NCI-H2227 (cell line): ENCODE data around the gene EEF2K.
"Not testable (repeated sequence)": the region's sequence is repeated elsewhere in the genome, so short reads cannot be mapped to it uniquely, and the experiment has no call there.

Experiments used
- DNase-seq: peaks from one replicate; lab custom pipeline; 2025; ENCODE audit not compliant: unreplicated experiment; lab: John Stamatoyannopoulos, UW

The EEF2K gene

GRCh38 chr16:22189473-22190080 lies 16.5 kb upstream of the EEF2K start:
- peak; percentile 49 for DNase-seq

- peak; percentile 100 for DNase-seq
Observed at GRCh38 chr16:22190081-22190775, 15.8 kb upstream of the EEF2K start.

GRCh38 chr16:22190776-22191531 lies 15.1 kb upstream of the EEF2K start:
- DNase-seq, result peak; percentile 100

- DNase-seq, result peak; percentile 39
Observed at GRCh38 chr16:22191532-22192260, 14.4 kb upstream of the EEF2K start.

- peak; percentile 66 for DNase-seq
Observed at GRCh38 chr16:22192261-22193062, 13.6 kb upstream of the EEF2K start.

- DNase-seq, result no peak
Observed at GRCh38 chr16:22193063-22193411, 13.0 kb upstream of the EEF2K start.

- DNase-seq, result no peak
Observed at GRCh38 chr16:22194707-22195444, 11.2 kb upstream of the EEF2K start.

- DNase-seq, result no peak
Observed at GRCh38 chr16:22195445-22195694, 10.7 kb upstream of the EEF2K start.

- DNase-seq, result peak; percentile 94
Observed at GRCh38 chr16:22195695-22196558, 10.2 kb upstream of the EEF2K start.

GRCh38 chr16:22196559-22197168 lies 9.4 kb upstream of the EEF2K start:
- DNase-seq, result not testable (repeated sequence)

- no peak for DNase-seq
Observed at GRCh38 chr16:22198547-22199293, 7.4 kb upstream of the EEF2K start.

GRCh38 chr16:22202261-22202637 lies 3.8 kb upstream of the EEF2K start:
- no peak for DNase-seq

GRCh38 chr16:22203091-22203490 lies 3.0 kb upstream of the EEF2K start:
- no peak for DNase-seq

- DNase-seq, result no peak
Observed at GRCh38 chr16:22204091-22204655, 1.9 kb upstream of the EEF2K start.

- no peak for DNase-seq
Observed at GRCh38 chr16:22205577-22206012, 483 bp upstream of the EEF2K start.

GRCh38 chr16:22206842-22207714 lies 1.0 kb downstream of the EEF2K start:
- peak; percentile 35 for DNase-seq
